Measurements from ENCODE around the gene SLX9. TPM values are rescaled to one million over a fixed set of nuclear protein-coding genes. Genes with fewer than 3 reads are reported as not detected.

The SLX9 gene
- total RNA-seq, 2 donors from 2014 or later, result 26.1 to 28.6 TPM

- intact Hi-C loops (cut with DNase I), result loop anchor here in 1 of 2 donors (5.0 kb wide), 1 partner anchor 185 kb away; no protein-coding TSS in a partner anchor
- ATAC-seq, result peak; percentile 58 to 72
- DNase-seq, result peak; percentile 72
Observed at GRCh38 chr21:44952116-44952928, 12.5 kb downstream of the SLX9 start.

GRCh38 chr21:44952929-44953627, 13.2 kb downstream of the SLX9 start:
- intact Hi-C loops (cut with DNase I), result loop anchor here in 1 of 2 donors (5.0 kb wide), 1 partner anchor 184 kb away; no protein-coding TSS in a partner anchor
- DNase-seq (no peak), ATAC-seq (no peak)

GRCh38 chr21:44953628-44954021, 13.8 kb downstream of the SLX9 start:
- intact Hi-C loops (cut with DNase I), result loop anchor here in 1 of 2 donors (5.0 kb wide), 1 partner anchor 184 kb away; no protein-coding TSS in a partner anchor
- ATAC-seq (no peak), DNase-seq (peak; percentile 22)

GRCh38 chr21:44954281-44954771, 14.5 kb downstream of the SLX9 start:
- ATAC-seq (no peak), DNase-seq (peak; percentile 17)
- intact Hi-C loops (cut with DNase I), result loop anchor here in 1 of 2 donors (5.0 kb wide), 1 partner anchor 183 kb away; no protein-coding TSS in a partner anchor

GRCh38 chr21:44955141-44955797, 15.4 kb downstream of the SLX9 start:
- ATAC-seq (no peak), DNase-seq (peak; percentile 21)
- intact Hi-C loops (cut with DNase I), result loop anchor here in 1 of 2 donors (5.0 kb wide), 1 partner anchor 117 kb away; the partner anchor contains the start of gene ADARB1

GRCh38 chr21:44955798-44956175, 16.0 kb downstream of the SLX9 start:
- ATAC-seq (no peak), DNase-seq (peak; percentile 19)
- intact Hi-C loops (cut with DNase I), result loop anchor here in 1 of 2 donors (5.0 kb wide), 1 partner anchor 117 kb away; the partner anchor contains the start of gene ADARB1

GRCh38 chr21:44956356-44957046, 16.7 kb downstream of the SLX9 start:
- DNase-seq, result peak; percentile 15

GRCh38 chr21:44957047-44957831, 17.4 kb downstream of the SLX9 start:
- DNase-seq (peak; percentile 19), ATAC-seq (no peak)

More at GRCh38 chr21:44956356-44957046, 16.7 kb downstream of the SLX9 start:
- intact Hi-C loops (cut with DNase I), result loop anchor here in 1 of 2 donors (5.0 kb wide), 1 partner anchor 116 kb away; the partner anchor contains the start of gene ADARB1
- no peak for ATAC-seq

GRCh38 chr21:44957901-44958451, 18.1 kb downstream of the SLX9 start:
- DNase-seq (peak; percentile 34), ATAC-seq (peak; percentile 5 to 16)
- intact Hi-C loops (cut with DNase I), result loop anchor here in 1 of 2 donors (5.0 kb wide), 1 partner anchor 114 kb away; the partner anchor contains the start of gene ADARB1

More at GRCh38 chr21:44957047-44957831, 17.4 kb downstream of the SLX9 start:
- intact Hi-C loops (cut with DNase I), result loop anchor here in 1 of 2 donors (5.0 kb wide), 1 partner anchor 115 kb away; the partner anchor contains the start of gene ADARB1

GRCh38 chr21:44958471-44959191, 18.8 kb downstream of the SLX9 start:
- peak; percentile 87 for DNase-seq
- intact Hi-C loops (cut with DNase I), result loop anchor here in 1 of 2 donors (5.0 kb wide), 1 partner anchor 114 kb away; the partner anchor contains the start of gene ADARB1
- ATAC-seq, result peak; percentile 76 to 82

- ATAC-seq (no peak), DNase-seq (peak; percentile 21)
- intact Hi-C loops (cut with DNase I), result loop anchor here in 1 of 2 donors (5.0 kb wide), 1 partner anchor 113 kb away; the partner anchor contains the start of gene ADARB1
Observed at GRCh38 chr21:44959376-44960091, 19.7 kb downstream of the SLX9 start.

- ATAC-seq (no peak), DNase-seq (peak; percentile 16)
- intact Hi-C loops (cut with DNase I), result no loop called here
Observed at GRCh38 chr21:44960141-44961092, 20.6 kb downstream of the SLX9 start.

- intact Hi-C loops (cut with DNase I), result no loop called here
- ATAC-seq, result peak; percentile 38 to 66
- peak; percentile 51 for DNase-seq
Observed at GRCh38 chr21:44962403-44962966, 22.7 kb downstream of the SLX9 start.

GRCh38 chr21:44964381-44964780, 24.6 kb downstream of the SLX9 start:
- no peak for ATAC-seq
- intact Hi-C loops (cut with DNase I), result no loop called here
- DNase-seq, result peak; percentile 17
